BJ (cell line): ENCODE measurements around the gene GDAP2. TPM values are rescaled to one million over a fixed set of nuclear protein-coding genes. Genes with fewer than 3 reads are reported as not detected.
A peak's percentile ranks its signal among the peaks of the same experiment; 100 is the strongest.

Experiments used
- CTCF ChIA-PET: fragments of 350-600 bp; formaldehyde crosslinking; extraction: SDS; loops from one replicate; lab custom pipeline; 2021; ENCODE audit warnings: antibody characterized with exemption, inconsistent platforms; lab: Yijun Ruan, JAX
- POLR2A ChIA-PET: fragments of 300-600 bp; sonication (Branson Sonifier 250); formaldehyde crosslinking; extraction: SDS; loops from one replicate; lab custom pipeline; 2021; ENCODE audit warnings: antibody characterized with exemption; lab: Charles Lee
- DNase-seq: peaks from one replicate; pipeline ENCODE4 v3.0.0-alpha.2; 2011; ENCODE audit warnings: low read depth
- H3K27me3 ChIP-seq: 2 replicates; pipeline ENCODE4 v1.6.0; 2011; ENCODE audit warnings: low read length; ENCODE audit not compliant: control insufficient read depth, insufficient read depth
- H3K36me3 ChIP-seq: 2 replicates; pipeline ENCODE4 v1.5.1; 2011; ENCODE audit warnings: low read length; ENCODE audit not compliant: control insufficient read depth, insufficient read depth
- H3K4me3 ChIP-seq: 2 replicates; pipeline ENCODE4 v1.5.1; 2011; ENCODE audit warnings: low read depth, mild to moderate bottlenecking, control low read depth, low read length
- CTCF ChIP-seq: IDR thresholded peaks from 2 replicates; pipeline ENCODE4 v1.5.1; 2011; ENCODE audit warnings: low read depth, mild to moderate bottlenecking, control low read depth, inconsistent platforms, low read length, moderate library complexity; ENCODE audit not compliant: insufficient read depth
- polyA plus RNA-seq: library from polyadenylated mRNA; depleted of rRNA; stranded (reverse); fragments of >200 nt; gene quantifications from 2 replicates; pipeline ENCODE4 v1.2.3, GENCODE V29; 2011

The GDAP2 gene
- polyA plus RNA-seq, 1 experiment: 8.1 TPM

- Histone ChIP-seq H3K4me3 (no peak overlapping the region), H3K27me3 (no peaks in the 10 kb centered on the region; the same call in 1 of the 2 replicates), H3K36me3 (no peaks in the 10 kb centered on the region)
- ChIA-PET POLR2A (no interaction called here), CTCF (interaction anchor here (1.3 kb wide), 1 partner anchor 1307 kb away, joined by 3 read pairs; no protein-coding TSS in a partner anchor)
- no peak for TF ChIP-seq CTCF
- no peak for DNase-seq
Observed at GRCh38 chr1:117967881-117968280, 38.5 kb upstream of the GDAP2 start.

- Histone ChIP-seq H3K36me3 (no peaks in the 10 kb centered on the region), H3K27me3 (no peaks in the 10 kb centered on the region; the same call in 1 of the 2 replicates), H3K4me3 (no peak overlapping the region)
- POLR2A ChIA-PET: no interaction called here
- no peak for DNase-seq
- CTCF ChIA-PET: interaction anchor here (1.3 kb wide), 1 partner anchor 1307 kb away, joined by 3 read pairs; no protein-coding TSS in a partner anchor
- TF ChIP-seq CTCF: peak; percentile 40
Observed at GRCh38 chr1:117967477-117967876, 38.1 kb upstream of the GDAP2 start.

GRCh38 chr1:117964290-117965038, 35.0 kb upstream of the GDAP2 start:
- POLR2A ChIA-PET: interaction anchor here (0.5 kb wide), 1 partner anchor 22 kb away, joined by 16 read pairs; no protein-coding TSS in a partner anchor
- no peak for TF ChIP-seq CTCF
- CTCF ChIA-PET: interaction anchor here (0.6 kb wide), 1 partner anchor 47 kb away, joined by 3 read pairs; no protein-coding TSS in a partner anchor
- no peak for DNase-seq
- Histone ChIP-seq H3K36me3 (no peaks in the 10 kb centered on the region), H3K27me3 (no peaks in the 10 kb centered on the region), H3K4me3 (no peak overlapping the region)

- peaks cover 3% of the 10 kb centered on the region for H3K36me3 ChIP-seq
- peak; percentile 43 for DNase-seq
Observed at GRCh38 chr1:117959364-117959763, 29.9 kb upstream of the GDAP2 start.

More at GRCh38 chr1:117959364-117959763, 29.9 kb upstream of the GDAP2 start:
- TF ChIP-seq CTCF: no peak
- Histone ChIP-seq H3K27me3 (no peaks in the 10 kb centered on the region), H3K4me3 (no peak overlapping the region)
- POLR2A ChIA-PET: no interaction called here
- CTCF ChIA-PET: no interaction called here
